ENCODE measurements around the gene SMAD6. TPM values are rescaled to one million over a fixed set of nuclear protein-coding genes. Genes with fewer than 3 reads are reported as not detected.

SMAD6 gene
- total RNA-seq, 1 donor from 2014 or later: 2.7 TPM

- H3K9me3 Mint-ChIP-seq (ENCODE audit: unreplicated experiment): no peaks in the 10 kb centered on the region
- H3K4me1 Mint-ChIP-seq (ENCODE audit: low read depth, unreplicated experiment): peaks cover 5% of the 10 kb centered on the region
- Histone ChIP-seq H3K9me3 (ENCODE audit: insufficient read depth, low read depth, low read length) (no peaks in the 10 kb centered on the region), H3K27ac (ENCODE audit: low read depth, low read length) (no peak overlapping the region), H4K20me1 (ENCODE audit: insufficient read depth, low read length) (no peaks in the 10 kb centered on the region), H3K4me3 (ENCODE audit: insufficient read depth, low read depth, low read length) (no peak overlapping the region), H3K9ac (ENCODE audit: low read length) (no peak overlapping the region), H3K4me2 (ENCODE audit: low read length) (no peak overlapping the region), H3K27me3 (ENCODE audit: insufficient read depth, low read length) (no peaks in the 10 kb centered on the region), H3K4me1 (ENCODE audit: insufficient read depth, low read length) (peaks cover 9% of the 10 kb centered on the region), H3K36me3 (ENCODE audit: insufficient read depth, low read length) (no peaks in the 10 kb centered on the region), H3K79me2 (ENCODE audit: insufficient read depth, low read length) (no peaks in the 10 kb centered on the region), H2AFZ (ENCODE audit: low read depth, low read length) (no peak overlapping the region)
- no peaks in the 10 kb centered on the region for H3K36me3 Mint-ChIP-seq (ENCODE audit: low read depth, unreplicated experiment)
- FAIRE-seq (no peak), DNase-seq (ENCODE audit: low read depth) (no peak)
- peaks cover 24% of the 10 kb centered on the region for H3K27me3 Mint-ChIP-seq (ENCODE audit: low read depth, unreplicated experiment)
- no peak overlapping the region for H3K27ac Mint-ChIP-seq (ENCODE audit: unreplicated experiment)
- no peak overlapping the region for H3K4me3 Mint-ChIP-seq (ENCODE audit: unreplicated experiment)
- no peak for TF ChIP-seq EZH2 (IDR thresholded peaks at IDR 0.05; ENCODE audit: insufficient read depth, low read length)
- no peak for TF ChIP-seq CTCF (IDR thresholded peaks at IDR 0.05; ENCODE audit: insufficient read depth, low read depth, low read length)
Measured at GRCh38 chr15:66826507-66826906, 124.5 kb downstream of the SMAD6 start.

- H3K27ac Mint-ChIP-seq (ENCODE audit: unreplicated experiment): no peak overlapping the region
- H3K4me2 ChIP-seq (ENCODE audit: low read length): no peak overlapping the region
- FAIRE-seq: no peak
Measured at GRCh38 chr15:66827039-66827697, 125.1 kb downstream of the SMAD6 start.

More at GRCh38 chr15:66827039-66827697, 125.1 kb downstream of the SMAD6 start:
- Histone ChIP-seq H3K36me3 (ENCODE audit: insufficient read depth, low read length) (no peaks in the 10 kb centered on the region), H3K4me3 (ENCODE audit: insufficient read depth, low read depth, low read length) (no peak overlapping the region), H3K27ac (ENCODE audit: low read depth, low read length) (no peak overlapping the region), H3K27me3 (ENCODE audit: insufficient read depth, low read length) (no peaks in the 10 kb centered on the region), H4K20me1 (ENCODE audit: insufficient read depth, low read length) (no peaks in the 10 kb centered on the region), H3K79me2 (ENCODE audit: insufficient read depth, low read length) (no peaks in the 10 kb centered on the region), H3K9ac (ENCODE audit: low read length) (no peak overlapping the region), H3K4me1 (ENCODE audit: insufficient read depth, low read length) (peaks cover 9% of the 10 kb centered on the region), H2AFZ (ENCODE audit: low read depth, low read length) (no peak overlapping the region), H3K9me3 (ENCODE audit: insufficient read depth, low read depth, low read length) (no peaks in the 10 kb centered on the region)
- no peak for DNase-seq (ENCODE audit: low read depth)
- Mint-ChIP-seq H3K36me3 (ENCODE audit: low read depth, unreplicated experiment) (no peaks in the 10 kb centered on the region), H3K4me3 (ENCODE audit: unreplicated experiment) (no peak overlapping the region), H3K27me3 (ENCODE audit: low read depth, unreplicated experiment) (peaks cover 23% of the 10 kb centered on the region), H3K4me1 (ENCODE audit: low read depth, unreplicated experiment) (peaks cover 5% of the 10 kb centered on the region), H3K9me3 (ENCODE audit: unreplicated experiment) (no peaks in the 10 kb centered on the region)
- TF ChIP-seq CTCF (IDR thresholded peaks at IDR 0.05; ENCODE audit: insufficient read depth, low read depth, low read length) (no peak), EZH2 (IDR thresholded peaks at IDR 0.05; ENCODE audit: insufficient read depth, low read length) (no peak)

Data from astrocyte (in vitro differentiated cells and primary cell).